ENCODE measurements around the gene C5AR1.
"Not testable (repeated sequence)": the region's sequence is repeated elsewhere in the genome, so short reads cannot be mapped to it uniquely, and the experiment has no call there.

The C5AR1 gene

DNA sequence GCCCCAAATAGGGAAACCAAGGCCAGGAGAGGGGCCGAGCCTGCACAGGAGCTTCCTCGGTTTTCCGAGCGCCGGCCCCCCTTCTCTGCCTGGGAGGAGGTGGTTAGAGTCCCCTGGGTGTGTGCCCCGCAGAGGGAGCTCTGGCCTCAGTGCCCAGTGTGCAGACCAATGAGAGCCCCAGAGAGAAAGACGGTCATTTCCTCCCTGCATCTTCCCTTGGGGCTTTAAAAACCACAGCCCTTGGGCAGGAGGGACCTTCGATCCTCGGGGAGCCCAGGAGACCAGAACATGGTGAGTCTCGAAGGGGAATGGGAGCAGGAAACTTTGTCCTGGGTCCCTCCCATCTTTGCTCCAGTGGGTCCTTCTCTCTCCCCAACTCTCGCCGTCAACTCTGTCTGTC is at the start of gene C5AR1:
C5AR1 (plus strand) TSS at position 254 of the 400 bp plus-strand sequence; CDS start at position 289, 35 bp downstream.
- FAIRE-seq (no peak), DNase-seq (ENCODE audit: extremely low spot score, insufficient read length, low read depth) (no peak)

DNA sequence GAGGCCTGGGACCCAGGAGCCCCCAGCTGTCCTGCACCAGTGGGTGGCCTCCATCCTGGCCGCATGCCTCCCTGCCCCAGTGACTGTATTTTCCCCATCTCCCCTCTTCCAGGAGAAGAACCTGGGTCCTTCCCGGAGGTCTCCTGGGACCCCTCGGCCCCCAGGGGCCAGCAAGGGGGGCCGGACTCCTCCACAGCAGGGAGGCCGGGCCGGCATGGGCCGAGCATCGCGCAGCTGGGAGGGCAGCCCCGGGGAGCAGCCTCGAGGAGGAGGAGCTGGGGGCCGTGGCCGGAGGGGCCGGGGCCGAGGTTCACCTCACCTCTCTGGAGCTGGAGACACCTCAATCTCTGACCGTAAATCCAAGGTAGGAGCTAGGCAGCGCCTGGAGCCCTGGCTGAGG is 49.2 kb upstream of the C5AR1 start:
- DNase-seq (ENCODE audit: extremely low spot score, insufficient read length, low read depth) (no peak), FAIRE-seq (no peak)

DNA sequence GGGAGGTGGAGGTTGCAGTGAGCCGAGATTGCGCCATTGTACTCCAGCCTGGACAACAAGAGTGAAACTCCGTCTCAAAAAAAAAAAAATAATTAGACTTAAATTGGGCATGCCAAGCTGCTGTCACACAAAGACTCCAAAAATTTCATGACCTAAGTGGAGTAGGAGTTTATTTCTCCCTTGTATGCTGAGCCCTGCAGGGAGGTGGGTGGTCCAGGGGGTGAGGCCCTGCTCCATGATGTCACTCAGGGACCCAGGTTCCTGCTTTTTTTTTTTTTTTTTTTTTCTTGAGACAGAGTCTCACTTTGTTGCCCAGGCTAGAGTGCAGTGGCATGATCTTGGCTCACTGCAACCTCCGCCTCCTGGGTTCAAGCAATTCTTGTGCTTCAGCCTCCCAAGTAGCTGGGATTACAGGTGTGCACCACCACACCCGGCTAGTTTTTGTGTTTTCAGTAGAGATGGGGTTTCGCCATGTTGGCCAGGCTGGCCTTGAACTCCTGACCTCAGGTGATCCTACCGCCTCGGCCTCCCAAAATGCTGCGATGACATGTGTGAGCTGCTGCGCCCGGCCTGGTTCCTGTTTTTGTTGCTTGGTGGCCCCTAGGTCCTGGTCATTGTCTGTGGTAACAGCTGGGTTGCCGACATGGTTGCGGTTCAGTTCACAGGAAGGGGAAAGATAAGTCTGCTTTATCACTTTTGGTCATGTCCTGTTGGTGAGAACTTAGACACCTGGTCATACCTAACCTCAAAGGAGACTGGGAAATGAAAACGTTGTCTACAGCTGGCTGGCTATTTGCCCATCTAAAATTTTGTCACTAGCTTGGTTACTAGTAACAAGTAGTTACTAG is 47.5 kb upstream of the C5AR1 start:
- peak; percentile 99 for FAIRE-seq

DNA sequence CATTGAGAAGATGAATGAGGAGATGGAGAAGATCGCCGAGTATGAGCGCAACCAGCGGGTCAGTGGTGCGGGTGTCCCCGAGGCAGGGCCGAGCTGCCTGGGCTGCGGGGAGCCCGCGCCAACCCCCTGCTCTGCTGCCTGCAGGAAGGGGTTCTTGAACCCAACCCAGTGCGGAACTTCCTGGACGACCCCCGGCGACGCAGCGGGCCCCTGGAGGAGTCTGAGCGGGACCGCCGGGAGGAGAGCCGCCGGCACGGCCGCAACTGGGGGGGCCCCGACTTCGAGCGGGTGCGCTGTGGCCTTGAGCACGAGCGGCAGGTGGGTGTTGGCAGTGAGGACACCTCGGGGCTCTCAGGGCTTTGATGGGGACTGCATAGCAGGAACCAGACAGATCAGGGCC is 45.0 kb upstream of the C5AR1 start:
- no peak for FAIRE-seq
- no peak for DNase-seq (ENCODE audit: extremely low spot score, insufficient read length, low read depth)

More for the DNA sequence above, 47.5 kb upstream of the C5AR1 start:
- not testable (repeated sequence) for DNase-seq (ENCODE audit: extremely low spot score, insufficient read length, low read depth)

DNA sequence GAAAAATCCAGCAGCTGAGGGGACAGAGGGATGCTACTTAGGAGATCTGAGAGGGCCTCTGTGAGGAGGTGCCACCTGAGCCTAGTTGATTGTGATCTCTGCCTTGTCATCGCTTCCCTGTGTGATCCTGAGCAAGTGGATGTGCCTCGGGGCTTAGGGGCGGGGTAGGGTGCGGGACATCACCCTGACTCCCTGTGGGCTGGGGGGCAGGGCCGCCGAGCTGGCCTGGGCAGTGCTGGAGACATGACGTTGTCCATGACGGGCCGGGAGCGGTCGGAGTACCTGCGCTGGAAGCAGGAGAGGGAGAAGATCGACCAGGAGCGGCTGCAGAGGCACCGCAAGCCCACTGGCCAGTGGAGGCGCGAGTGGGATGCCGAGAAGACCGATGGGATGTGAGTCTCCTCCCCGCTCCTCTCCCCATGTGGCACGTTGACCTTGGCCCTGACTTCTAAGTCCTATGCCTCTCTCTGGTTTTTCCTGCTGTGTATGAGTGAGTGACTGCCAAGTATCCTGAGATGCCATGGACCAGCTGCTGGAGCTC is 43.2 kb upstream of the C5AR1 start:
- FAIRE-seq, result no peak

DNA sequence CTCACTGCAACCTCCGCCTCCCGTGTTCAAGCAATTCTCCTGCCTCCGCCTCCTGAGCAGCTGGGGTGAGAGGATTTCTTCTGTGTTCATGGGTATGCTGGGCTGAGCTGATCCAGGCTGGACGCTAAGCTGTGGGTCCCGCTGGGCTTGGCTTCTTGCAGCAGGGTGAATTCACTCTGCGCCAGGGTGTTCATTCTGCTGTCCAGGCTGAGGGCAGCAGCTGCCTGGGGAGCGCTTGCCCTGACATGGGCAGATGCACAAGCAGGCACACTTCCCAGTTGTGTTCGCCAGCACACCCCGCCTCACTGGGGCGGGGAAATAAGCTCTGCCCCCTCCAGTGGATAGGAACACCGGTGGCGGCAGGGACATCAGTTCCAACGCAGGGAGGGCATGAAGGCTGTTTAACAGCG is 42.3 kb upstream of the C5AR1 start:
- no peak for FAIRE-seq
- DNase-seq (ENCODE audit: extremely low spot score, insufficient read length, low read depth), result no peak

More for the DNA sequence above, 43.2 kb upstream of the C5AR1 start:
- DNase-seq (ENCODE audit: extremely low spot score, insufficient read length, low read depth), result no peak

DNA sequence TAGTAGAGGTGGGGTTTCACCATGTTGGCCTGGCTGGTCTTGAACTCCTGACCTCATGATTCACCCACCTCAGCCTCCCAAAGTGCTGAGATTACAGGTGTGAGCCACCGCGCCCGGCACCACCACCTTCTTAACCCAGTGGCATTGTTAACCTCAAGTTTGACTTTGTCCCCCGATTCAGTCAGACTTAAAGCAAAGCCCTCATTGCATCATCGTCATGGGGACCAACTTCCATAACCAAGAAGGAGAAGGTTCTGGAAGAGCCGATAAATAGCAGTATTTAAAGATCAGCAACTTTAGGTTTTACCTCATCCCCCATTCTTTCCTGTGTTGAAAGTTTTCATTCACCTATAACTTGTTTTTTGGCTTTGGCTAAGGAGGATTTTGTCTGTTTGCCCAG is 41.6 kb upstream of the C5AR1 start:
- DNase-seq (ENCODE audit: extremely low spot score, insufficient read length, low read depth) (no peak), FAIRE-seq (no peak)

DNA sequence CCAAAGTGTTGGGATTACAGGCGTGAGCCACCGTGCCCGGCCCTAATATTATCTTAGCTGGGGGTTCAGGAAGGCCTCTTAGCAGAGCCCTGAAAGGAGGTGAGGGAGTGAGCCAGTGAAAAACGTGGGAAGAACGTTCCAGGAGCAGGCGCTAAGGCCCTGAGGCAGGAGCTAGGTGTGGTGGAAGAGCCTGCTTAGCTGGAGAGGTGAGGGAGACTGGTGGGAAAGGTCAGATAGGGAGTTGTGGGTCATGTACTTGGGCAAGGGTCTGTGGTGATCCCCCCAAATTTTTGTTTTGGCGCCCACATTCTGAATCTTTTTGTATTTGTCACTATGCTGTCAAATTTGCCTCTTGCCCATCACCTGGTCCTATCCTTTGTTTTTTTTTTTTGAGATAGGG is 40.1 kb upstream of the C5AR1 start:
- no peak for DNase-seq (ENCODE audit: extremely low spot score, insufficient read length, low read depth)
- no peak for FAIRE-seq

DNA sequence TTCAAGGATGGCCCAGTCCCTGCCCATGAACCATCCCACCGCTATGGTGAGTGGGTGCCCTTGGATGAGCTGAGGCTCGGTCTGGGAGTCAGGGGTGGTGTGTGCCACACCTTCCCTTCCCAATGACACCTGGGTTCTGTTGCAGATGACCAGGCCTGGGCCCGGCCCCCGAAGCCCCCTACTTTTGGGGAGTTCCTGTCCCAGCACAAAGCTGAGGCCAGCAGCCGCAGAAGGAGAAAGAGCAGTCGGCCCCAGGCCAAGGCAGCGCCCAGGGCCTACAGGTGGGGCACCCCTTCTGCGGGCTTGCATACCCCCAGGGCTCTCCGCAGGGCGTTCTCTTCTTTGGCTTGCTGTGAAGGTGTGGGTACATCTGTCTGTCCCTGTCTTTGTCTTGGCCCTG is 39.3 kb upstream of the C5AR1 start:
- no peak for FAIRE-seq
- no peak for DNase-seq (ENCODE audit: extremely low spot score, insufficient read length, low read depth)

DNA sequence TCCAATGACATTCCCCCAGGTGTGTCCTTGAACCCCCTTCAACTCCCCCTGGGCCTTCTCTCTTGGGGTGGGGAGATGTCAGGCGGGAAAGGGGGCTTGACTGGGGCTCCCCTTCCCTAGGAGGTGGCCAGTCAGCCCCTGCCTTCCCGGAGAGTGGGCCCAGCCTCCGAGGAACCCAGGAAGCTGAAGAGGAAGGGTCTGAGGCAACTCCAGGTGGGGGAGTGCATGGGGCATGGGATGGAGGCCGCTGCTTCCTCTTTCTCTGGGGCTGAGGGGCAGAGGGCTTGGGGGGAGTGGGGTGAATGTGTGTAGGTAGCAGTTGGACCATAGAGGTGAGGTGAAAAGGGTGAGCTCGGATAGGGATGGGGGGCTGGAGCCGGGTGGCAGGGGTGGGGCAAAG is 37.7 kb upstream of the C5AR1 start:
- FAIRE-seq (no peak), DNase-seq (ENCODE audit: extremely low spot score, insufficient read length, low read depth) (no peak)

DNA sequence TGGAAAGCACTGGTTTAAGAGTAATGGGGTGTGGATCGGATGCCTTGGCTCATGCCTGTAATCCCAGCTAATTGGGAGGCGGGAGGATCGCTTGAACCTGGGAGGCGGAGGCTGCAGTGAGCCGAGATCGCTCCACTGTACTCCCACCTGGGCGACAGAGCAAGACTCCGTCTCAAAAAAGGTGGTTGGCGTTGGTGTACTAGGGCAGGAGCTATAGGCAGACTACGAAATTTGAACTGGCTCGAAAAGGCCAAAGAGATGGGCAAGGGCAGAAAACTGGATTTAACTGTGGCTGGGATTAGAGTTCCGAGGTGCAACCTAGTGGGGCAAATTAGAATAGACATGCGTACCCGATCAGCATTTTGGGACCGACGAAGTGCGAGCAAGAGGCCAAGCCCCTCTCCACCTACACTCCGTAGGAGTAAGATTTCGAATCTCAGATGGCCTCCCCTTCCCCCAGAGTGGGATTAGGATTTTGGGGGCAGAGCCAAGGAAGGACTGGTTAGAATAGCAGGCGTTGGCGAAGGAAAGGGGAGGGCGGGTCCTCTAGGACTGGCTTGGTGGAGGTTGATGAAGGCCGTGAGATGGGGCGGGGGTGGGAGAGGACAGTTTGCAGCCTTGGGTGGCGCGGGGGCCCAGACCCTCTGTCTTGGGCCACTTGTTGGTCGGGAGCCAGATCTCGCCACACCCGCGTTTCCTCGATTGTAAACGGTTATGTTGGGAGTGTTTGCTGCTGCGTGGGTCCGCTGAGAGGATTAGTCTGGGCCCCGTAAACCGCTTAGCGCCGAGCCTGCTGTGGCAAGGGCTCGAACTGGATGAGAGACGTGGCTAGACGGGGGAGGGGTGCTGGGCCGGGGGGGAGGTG is 37.0 kb upstream of the C5AR1 start:
- no peak for DNase-seq (ENCODE audit: extremely low spot score, insufficient read length, low read depth)

DNA sequence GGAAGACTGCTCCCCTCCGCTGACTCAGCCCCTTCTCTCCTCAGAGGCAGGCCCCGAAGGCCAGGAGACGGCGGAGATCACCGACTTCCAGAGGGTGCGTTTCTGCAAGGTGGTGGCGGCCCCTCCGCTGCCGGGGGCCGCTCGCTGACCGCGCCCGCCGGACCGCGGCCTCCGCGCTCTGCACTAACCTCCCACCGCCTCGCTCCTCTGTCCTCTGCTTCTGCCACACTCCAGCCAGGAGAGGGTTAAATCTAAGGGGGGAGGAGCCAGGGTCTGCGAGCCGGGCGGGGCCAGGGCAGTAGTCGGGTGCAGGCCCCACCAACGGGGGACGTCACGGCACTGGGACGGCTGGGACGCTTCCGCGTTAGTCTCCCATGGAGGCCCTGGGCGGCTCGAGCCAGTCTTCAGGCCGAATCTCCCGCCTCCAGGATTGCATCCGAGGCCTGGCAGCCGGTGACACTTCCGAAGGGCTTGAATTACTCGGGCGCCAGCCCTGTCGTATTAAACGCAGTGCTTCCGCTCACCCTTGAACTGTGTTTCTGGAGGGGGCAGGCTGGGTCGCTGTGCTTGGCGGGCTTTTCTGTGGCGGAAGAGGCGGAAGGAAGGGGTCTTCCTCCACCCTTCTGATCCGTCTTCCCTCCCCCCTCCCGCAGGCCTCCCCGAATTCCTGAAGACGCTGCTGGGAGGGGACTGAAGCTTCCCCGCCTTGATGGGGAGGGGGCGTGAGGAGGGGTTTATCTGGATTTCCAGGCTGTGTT is 36.2 kb upstream of the C5AR1 start:
- FAIRE-seq (no peak), DNase-seq (ENCODE audit: extremely low spot score, insufficient read length, low read depth) (peak; percentile 80)

More for the DNA sequence above, 37.0 kb upstream of the C5AR1 start:
- no peak for FAIRE-seq

DNA sequence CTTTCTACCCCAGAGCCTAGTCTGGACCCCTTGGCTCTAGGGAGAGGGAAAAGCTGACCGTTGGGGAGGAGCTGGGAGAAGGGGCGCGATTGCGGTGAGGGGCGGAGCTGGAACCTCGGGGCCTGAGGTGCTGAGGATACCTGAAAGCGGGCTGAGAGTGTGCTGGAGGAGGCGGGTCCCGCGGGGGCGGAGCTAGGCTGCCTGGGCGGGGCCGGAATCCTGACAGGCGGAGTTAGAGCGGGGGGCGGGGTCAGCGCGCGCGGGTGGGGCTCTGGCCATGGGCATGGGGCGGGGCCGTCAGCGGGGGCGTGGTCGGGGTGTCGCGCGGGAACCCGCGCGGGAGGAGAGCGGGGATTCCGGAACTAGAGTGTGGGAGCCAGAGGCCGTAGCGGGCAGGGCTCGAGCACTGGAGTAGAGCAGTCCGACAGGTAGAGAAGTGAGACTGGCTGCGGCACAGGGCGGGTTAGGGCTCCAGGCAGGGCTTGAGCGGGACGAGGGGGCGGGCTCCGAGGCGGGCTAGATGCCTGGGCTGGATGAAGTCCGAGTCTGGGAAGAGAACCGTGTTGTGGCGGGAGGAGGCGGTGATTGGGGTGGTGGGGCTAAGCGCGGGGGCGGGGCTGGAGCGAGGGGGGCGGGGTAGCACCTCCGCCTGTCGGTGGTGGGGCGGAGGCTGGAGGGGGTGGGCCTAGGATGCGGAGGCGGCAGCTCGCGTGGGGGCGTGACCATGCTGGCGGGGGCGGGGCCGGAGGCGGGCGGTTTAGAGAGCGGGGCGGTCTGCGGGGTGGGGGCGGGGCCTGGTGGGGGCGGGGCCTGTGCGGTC is 35.4 kb upstream of the C5AR1 start, which contains the start of gene INAFM1:
INAFM1 (plus strand) TSS at position 815 of the 820 bp plus-strand sequence. CDS start 35 bp downstream, outside the sequence.
- peak; percentile 91 for DNase-seq (ENCODE audit: extremely low spot score, insufficient read length, low read depth)
- FAIRE-seq, result peak; percentile 94

DNA sequence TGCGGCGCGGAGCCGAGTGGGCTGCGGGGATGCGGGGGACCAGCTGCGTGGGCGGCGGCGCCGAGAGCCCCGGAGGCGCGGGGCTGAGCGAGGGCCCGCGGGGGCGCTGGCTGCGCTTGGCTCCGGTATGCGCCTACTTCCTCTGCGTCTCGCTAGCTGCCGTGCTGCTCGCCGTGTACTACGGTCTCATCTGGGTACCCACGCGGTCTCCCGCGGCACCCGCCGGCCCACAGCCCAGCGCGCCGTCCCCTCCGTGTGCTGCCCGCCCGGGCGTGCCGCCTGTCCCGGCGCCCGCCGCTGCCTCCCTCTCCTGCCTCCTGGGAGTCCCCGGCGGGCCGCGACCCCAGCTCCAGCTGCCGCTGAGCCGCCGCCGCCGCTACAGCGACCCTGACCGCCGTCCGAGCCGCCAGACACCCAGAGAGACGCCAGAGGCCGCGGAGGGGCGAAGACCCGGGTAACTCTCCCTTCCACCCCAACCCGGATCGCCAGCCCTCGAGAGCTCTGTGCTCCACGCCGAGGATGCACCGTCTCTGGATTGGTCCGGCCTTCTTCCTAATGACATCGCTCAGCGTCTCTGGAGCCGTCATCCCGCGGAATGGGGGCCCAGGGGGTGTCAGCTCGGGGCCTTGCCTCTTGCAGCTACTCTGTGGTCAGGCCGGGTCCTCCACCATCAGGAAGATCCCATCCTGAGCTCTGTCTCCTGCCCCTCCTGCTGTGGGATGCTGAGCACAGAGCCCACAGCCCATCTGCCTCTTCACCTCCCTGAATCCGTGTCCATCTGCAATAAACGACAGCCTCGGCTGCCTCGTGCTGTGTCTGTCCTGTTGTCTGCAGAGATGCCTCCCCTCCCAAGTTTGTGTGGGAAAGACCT is 34.5 kb upstream of the C5AR1 start:
- FAIRE-seq (no peak), DNase-seq (ENCODE audit: extremely low spot score, insufficient read length, low read depth) (no peak)

DNA sequence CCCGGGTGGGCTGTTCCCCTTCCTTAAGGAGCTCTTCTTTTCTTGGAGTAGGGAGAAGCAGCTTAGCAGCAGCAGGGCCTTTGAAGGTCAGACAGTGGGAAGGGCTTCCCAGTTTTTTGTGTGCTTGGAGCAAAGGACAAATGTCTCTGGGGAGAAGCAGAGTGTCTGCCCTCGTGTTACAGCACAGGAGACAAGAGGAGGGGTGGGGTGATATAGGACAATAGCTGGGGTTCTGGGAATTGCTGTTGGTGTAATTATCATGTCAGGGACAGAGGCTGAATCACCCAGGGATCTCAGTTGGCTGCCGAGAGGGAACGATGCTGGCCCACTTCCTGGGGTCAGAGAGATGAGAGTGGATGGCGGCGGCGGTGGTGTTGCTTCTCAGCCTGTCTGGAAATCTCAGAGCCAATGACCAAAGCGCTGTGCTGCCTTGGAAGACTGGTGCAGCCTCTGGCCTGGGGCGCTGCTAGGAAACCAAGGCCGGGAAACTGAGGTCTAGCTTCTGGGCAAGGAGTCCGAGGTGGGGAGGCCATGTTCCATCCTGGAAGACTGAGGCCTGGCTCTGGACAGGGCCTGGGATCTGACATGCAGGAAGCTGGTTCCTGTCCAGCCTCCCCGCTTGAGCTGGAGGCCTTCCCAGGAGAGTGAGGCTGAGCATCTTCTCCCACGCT is 33.7 kb upstream of the C5AR1 start:
- no peak for FAIRE-seq
- DNase-seq (ENCODE audit: extremely low spot score, insufficient read length, low read depth), result no peak

DNA sequence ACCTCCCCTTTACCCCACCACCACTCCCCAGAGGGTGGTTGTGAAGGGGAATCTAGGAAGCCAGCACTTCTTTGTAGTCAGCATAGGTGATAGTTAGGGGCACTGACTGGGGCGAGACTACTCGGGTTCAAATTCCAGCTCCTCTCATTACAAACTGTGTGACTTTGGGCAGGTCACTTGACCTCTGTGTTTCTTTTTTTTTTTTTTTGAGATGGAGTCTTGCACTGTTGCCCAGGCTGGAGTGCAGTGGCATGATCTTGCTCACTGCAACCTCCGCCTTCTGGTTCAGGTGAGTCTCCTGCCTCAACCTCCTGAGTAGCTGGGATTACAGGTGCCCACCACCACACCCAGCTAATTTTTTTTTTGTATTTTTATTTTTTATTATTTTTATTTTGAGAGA is 33.1 kb upstream of the C5AR1 start:
- not testable (repeated sequence) for FAIRE-seq; DNase-seq (ENCODE audit: extremely low spot score, insufficient read length, low read depth)

DNA sequence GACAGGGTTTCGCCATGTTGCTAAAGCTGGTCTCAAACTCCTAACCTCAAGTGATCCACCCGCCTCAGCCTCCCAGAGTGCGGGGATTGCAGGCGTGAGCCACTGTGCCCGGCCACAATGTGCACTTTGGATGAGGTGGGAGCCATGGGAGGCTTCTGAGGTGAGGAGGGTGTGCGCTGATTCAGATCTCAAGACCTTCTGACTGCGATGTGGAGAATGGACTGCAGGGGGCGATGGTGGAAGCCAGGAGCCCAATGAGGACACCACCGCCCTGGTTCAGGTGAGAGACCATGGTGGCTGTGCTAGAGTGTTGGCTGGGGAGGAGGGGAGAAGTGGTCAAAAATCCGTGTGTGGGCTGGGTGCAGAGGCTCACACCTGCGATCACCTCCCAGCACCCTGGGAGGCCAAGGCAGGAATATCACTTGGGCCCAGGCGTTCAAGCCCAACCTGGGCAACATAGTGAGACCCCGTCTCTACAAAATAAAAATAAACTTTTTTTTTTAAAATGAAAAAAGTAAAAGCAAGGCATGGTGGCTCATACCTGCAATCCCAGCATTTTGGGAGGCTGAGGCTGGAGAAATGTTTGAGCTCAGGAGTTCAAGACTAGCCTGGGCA is 29.4 kb upstream of the C5AR1 start:
- DNase-seq (ENCODE audit: extremely low spot score, insufficient read length, low read depth) (no peak), FAIRE-seq (no peak)
